Peyer's patch (tissue), 4 donors: ENCODE measurements around the gene NCCRP1. TPM values are rescaled to one million over a fixed set of nuclear protein-coding genes. Genes with fewer than 3 reads are reported as not detected.
A peak's percentile ranks its signal among the peaks of the same experiment; 100 is the strongest.

Source experiments
- DNase-seq, 3 donors: peaks; one replicate each; pipeline ENCODE4 v3.0.0-alpha.2; 2017 to 2019
- H3K27ac ChIP-seq, 4 donors: fragments of 200-600 bp; sonication (generic); one replicate each; pipeline ENCODE4 v1.5.1; 2016 to 2019
- H3K27me3 ChIP-seq, 2 donors: fragments of 200-600 bp; sonication (generic); one replicate each; pipeline ENCODE4 v1.5.1; 2019
- H3K36me3 ChIP-seq, 3 donors: fragments of 200-600 bp; sonication (generic); one replicate each; pipeline ENCODE4 v1.5.1; 2016 to 2019
- H3K4me1 ChIP-seq, 4 donors: fragments of 200-600 bp; sonication (generic); one replicate each; pipeline ENCODE4 v1.5.1; 2016 to 2019
- H3K4me3 ChIP-seq, 4 donors: fragments of 200-600 bp; sonication (generic); 1 replicate in 3 of 4; 2 replicates in 1 of 4; pipeline ENCODE4 v1.5.1; 2016 to 2019; ENCODE audit warnings: mild to moderate bottlenecking in 1 of 4
- H3K9me3 ChIP-seq, 4 donors: fragments of 200-600 bp; sonication (generic); one replicate each; pipeline ENCODE4 v1.5.1; 2016 to 2019; ENCODE audit warnings: mild to moderate bottlenecking in 1 of 4
- POLR2A ChIP-seq, 2 donors: fragments of 450-650 bp; IDR thresholded peaks; one replicate each; pipeline ENCODE4 v1.5.1; 2017; ENCODE audit warnings: antibody characterized with exemption in 2 of 2, mild to moderate bottlenecking in 2 of 2, moderate library complexity in 2 of 2
- total RNA-seq, 4 donors: library from RNA; depleted of rRNA; stranded (reverse); fragments of >200 nt; gene quantifications; one replicate each; pipeline ENCODE4 v1.1.0, GENCODE V29; 2016
- TF ChIP-seq, protein P1 (sequence below), 6 experiments: fragments of 450-650 bp in 4 of 6; fragments of 200-600 bp in 2 of 6; sonication (generic) in 1 of 6; IDR thresholded peaks; one replicate each; pipeline ENCODE4 v1.5.1; 2017 to 2019; ENCODE audit warnings: antibody characterized with exemption in 6 of 6, mild to moderate bottlenecking in 3 of 6, moderate library complexity in 1 of 6

NCCRP1 gene
- total RNA-seq, 4 donors from 2014 or later, result 1.1 TPM; not detected in 3

DNA sequence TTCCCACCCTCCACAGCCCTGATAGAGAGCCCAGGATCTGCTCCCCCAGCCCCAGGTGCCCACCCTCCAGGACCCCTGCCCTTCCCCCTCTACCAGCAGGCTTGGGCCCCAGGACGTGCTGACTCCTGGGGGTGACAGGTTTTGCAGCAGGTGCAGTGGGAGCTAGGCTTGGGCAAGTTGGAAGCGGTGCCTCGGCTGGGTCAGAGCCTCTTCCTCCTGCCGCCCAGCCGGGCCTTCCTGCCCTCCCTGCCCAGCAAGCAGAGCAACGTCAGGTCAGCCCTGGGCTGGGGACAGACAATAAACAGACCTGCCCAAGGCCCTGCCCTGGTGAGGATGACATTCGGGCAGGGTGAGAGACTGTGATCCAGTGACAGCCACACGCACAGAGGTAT is 9.2 kb upstream of the NCCRP1 start:
- Histone ChIP-seq H3K27me3 (no peaks in the 10 kb centered on the region), H3K4me3 (no peak overlapping the region)
- no peak for TF ChIP-seq POLR2A (IDR thresholded peaks at IDR 0.05)
- TF ChIP-seq, protein P1, sequence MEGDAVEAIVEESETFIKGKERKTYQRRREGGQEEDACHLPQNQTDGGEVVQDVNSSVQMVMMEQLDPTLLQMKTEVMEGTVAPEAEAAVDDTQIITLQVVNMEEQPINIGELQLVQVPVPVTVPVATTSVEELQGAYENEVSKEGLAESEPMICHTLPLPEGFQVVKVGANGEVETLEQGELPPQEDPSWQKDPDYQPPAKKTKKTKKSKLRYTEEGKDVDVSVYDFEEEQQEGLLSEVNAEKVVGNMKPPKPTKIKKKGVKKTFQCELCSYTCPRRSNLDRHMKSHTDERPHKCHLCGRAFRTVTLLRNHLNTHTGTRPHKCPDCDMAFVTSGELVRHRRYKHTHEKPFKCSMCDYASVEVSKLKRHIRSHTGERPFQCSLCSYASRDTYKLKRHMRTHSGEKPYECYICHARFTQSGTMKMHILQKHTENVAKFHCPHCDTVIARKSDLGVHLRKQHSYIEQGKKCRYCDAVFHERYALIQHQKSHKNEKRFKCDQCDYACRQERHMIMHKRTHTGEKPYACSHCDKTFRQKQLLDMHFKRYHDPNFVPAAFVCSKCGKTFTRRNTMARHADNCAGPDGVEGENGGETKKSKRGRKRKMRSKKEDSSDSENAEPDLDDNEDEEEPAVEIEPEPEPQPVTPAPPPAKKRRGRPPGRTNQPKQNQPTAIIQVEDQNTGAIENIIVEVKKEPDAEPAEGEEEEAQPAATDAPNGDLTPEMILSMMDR (IDR thresholded peaks at IDR 0.05), result no peak

DNA sequence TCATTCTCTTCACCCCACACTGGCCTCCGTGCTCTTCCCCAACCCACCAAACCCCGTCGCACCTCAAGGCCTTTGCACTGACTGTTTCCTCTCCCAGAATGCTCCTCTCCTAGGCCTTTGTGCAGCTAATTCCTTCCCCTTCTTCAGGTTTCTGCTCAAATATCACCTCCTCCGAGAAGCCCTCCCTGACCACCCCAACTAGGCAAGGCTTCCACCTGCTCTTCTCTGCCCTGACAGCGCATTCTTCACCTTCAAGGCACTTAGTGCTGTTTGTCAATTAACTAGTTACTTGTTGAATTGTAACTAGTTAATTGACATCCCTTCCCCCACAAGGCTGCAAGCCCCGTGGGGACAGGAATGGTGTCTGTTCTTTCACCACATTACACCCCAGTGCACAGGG is 7.8 kb upstream of the NCCRP1 start:
- Histone ChIP-seq H3K4me3 (no peak overlapping the region), H3K4me1 (no peaks in the 10 kb centered on the region), H3K27me3 (no peaks in the 10 kb centered on the region), H3K27ac (no peak overlapping the region), H3K36me3 (no peaks in the 10 kb centered on the region), H3K9me3 (no peaks in the 10 kb centered on the region)
- DNase-seq, result no peak
- TF ChIP-seq, protein P1 (IDR thresholded peaks at IDR 0.05), result no peak
- TF ChIP-seq POLR2A (IDR thresholded peaks at IDR 0.05), result no peak

More for the DNA sequence above, 9.2 kb upstream of the NCCRP1 start:
- no peak overlapping the region for H3K27ac ChIP-seq
- H3K9me3 ChIP-seq, result no peaks in the 10 kb centered on the region
- no peaks in the 10 kb centered on the region for H3K4me1 ChIP-seq
- H3K36me3 ChIP-seq, result no peaks in the 10 kb centered on the region
- no peak for DNase-seq

DNA sequence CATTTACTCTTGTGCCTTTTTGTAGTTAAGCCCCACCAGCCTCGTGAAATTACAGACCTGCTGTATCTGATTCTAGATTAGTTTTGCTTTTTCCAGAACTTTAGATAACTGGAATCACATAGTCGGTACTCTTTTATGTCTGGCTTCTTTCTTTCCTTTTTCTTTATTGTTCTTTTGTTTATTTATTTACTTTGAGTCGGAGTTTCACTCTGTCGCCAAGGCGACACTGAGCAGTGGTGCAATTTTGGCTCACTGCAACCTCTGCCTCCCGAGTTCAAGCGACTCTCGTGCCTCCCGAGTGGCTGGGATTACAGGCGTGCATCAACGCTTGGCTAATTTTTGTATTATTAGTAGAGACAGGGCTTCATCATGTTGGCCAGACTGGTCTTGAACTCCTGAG is 6.0 kb upstream of the NCCRP1 start:
- DNase-seq, result no peak
- H3K4me3 ChIP-seq, result no peak overlapping the region

DNA sequence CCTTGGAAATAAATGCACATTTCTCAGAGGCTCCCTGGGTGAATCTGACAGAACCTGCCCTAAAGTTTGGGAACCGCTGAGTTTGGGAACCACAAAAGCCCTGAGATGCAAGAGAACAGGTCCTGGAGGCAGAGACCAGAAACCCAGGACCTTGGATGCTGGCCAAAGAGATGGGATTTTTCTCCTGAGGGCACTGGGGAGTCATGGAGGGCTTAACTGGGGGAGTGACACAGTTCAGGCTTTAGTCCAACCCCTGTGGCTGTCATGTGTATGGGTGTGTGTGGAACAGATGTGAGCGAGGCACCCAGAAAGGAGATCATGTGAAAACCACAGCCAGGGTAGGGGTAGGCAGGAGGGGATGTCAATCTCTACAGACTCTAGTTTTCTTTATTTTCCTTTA is 3.9 kb upstream of the NCCRP1 start:
- Histone ChIP-seq H3K4me3 (no peak overlapping the region), H3K27ac (no peak overlapping the region), H3K27me3 (peaks cover 0 to 17% of the 10 kb centered on the region in 2 donors), H3K9me3 (no peaks in the 10 kb centered on the region), H3K4me1 (peaks cover 0 to 19% (median 0%) of the 10 kb centered on the region in 4 donors), H3K36me3 (no peaks in the 10 kb centered on the region)
- TF ChIP-seq POLR2A (IDR thresholded peaks at IDR 0.05), result no peak
- TF ChIP-seq, protein P1 (IDR thresholded peaks at IDR 0.05), result no peak
- DNase-seq, result no peak

More for the DNA sequence above, 6.0 kb upstream of the NCCRP1 start:
- Histone ChIP-seq H3K27ac (no peak overlapping the region), H3K27me3 (no peaks in the 10 kb centered on the region), H3K4me1 (peaks cover 0 to 6% (median 0%) of the 10 kb centered on the region in 4 donors), H3K9me3 (no peaks in the 10 kb centered on the region), H3K36me3 (no peaks in the 10 kb centered on the region)
- TF ChIP-seq POLR2A (IDR thresholded peaks at IDR 0.05), result no peak
- TF ChIP-seq, protein P1 (IDR thresholded peaks at IDR 0.05), result no peak

DNA sequence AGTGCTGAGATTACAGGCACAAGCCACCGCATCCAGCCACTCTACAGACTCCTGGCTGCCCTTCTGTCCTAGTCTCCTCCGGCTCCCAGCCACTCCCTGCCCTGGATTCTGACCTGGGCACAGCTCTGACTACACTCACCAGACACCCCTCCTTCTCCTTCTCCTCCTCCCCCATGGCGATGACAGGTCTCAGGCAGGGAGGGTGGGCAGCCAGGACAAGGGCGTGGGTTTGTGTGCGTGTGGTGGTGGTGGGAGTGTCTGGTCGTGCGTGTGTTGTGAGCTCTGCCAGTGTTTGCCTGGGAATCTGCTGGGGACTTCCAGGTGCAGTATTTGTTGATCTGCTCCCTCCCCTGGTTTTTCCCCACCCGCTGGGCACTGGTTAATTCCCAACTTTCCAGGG is 3.0 kb upstream of the NCCRP1 start:
- Histone ChIP-seq H3K4me3 (no peak overlapping the region), H3K9me3 (no peaks in the 10 kb centered on the region), H3K27ac (no peak overlapping the region), H3K36me3 (no peaks in the 10 kb centered on the region), H3K4me1 (peaks cover 0 to 19% (median 0%) of the 10 kb centered on the region in 4 donors), H3K27me3 (peaks cover 0 to 21% of the 10 kb centered on the region in 2 donors)
- TF ChIP-seq, protein P1 (IDR thresholded peaks at IDR 0.05), result no peak
- TF ChIP-seq POLR2A (IDR thresholded peaks at IDR 0.05), result peak in 1 of 2 donors; percentile 17
- peak in 2 of 3 donors; percentile 72 to 73 for DNase-seq
